HepG2 (cell line): ENCODE data around the gene VSIG10L2. TPM values are rescaled to one million over a fixed set of nuclear protein-coding genes. Genes with fewer than 3 reads are reported as not detected.

ENCODE experiments used
- AHR ChIP-seq: IDR thresholded peaks from 2 replicates; pipeline ENCODE4 v1.6.1; 2018; ENCODE audit warnings: missing genetic modification reagents, missing compliant biosample characterization
- BHLHE40 ChIP-seq: IDR thresholded peaks from 2 replicates; pipeline ENCODE4 v1.6.1; 2011; ENCODE audit warnings: low read length, improper control_type of control experiment
- NFIC ChIP-seq: IDR thresholded peaks from 2 replicates; pipeline ENCODE4 v1.6.1; 2012; ENCODE audit warnings: mild to moderate bottlenecking, low read length, inconsistent platforms
- NFYB ChIP-seq: sonication (generic); formaldehyde crosslinking; IDR thresholded peaks from 2 replicates; pipeline ENCODE4 v1.4.0; 2020; ENCODE audit warnings: missing genetic modification reagents
- TBP ChIP-seq: sonication (generic); formaldehyde crosslinking; IDR thresholded peaks from 2 replicates; pipeline ENCODE4 v1.5.0; 2020; ENCODE audit warnings: missing genetic modification reagents
- ZFP36 ChIP-seq: fragments of 150-350 bp; IDR thresholded peaks from 2 replicates; pipeline ENCODE4 v1.6.1; 2018; ENCODE audit warnings: borderline replicate concordance, low read length, low read depth; ENCODE audit not compliant: partially characterized antibody
- ZMYM4 ChIP-seq: sonication (generic); formaldehyde crosslinking; IDR thresholded peaks from 2 replicates; pipeline ENCODE4 v1.8.1; 2023; ENCODE audit warnings: mild to moderate bottlenecking, missing genetic modification reagents
- ZNF121 ChIP-seq: sonication (generic); formaldehyde crosslinking; IDR thresholded peaks from 2 replicates; pipeline ENCODE4 v1.5.0; 2020; ENCODE audit warnings: mild to moderate bottlenecking, missing genetic modification reagents
- ZNF253 ChIP-seq: sonication (generic); formaldehyde crosslinking; IDR thresholded peaks from 2 replicates; pipeline ENCODE4 v1.8.0; 2022; ENCODE audit warnings: mild to moderate bottlenecking, missing genetic modification reagents, borderline replicate concordance
- ZNF670 ChIP-seq: sonication (generic); formaldehyde crosslinking; IDR thresholded peaks from 2 replicates; pipeline ENCODE4 v1.8.0; 2022; ENCODE audit warnings: mild to moderate bottlenecking, missing genetic modification reagents, borderline replicate concordance
- ZZZ3 ChIP-seq: sonication (generic); formaldehyde crosslinking; IDR thresholded peaks from 2 replicates; pipeline ENCODE4 v1.4.0; 2020; ENCODE audit warnings: missing genetic modification reagents, mild to moderate bottlenecking, borderline replicate concordance
- polyA plus RNA-seq, 8 experiments: library from polyadenylated mRNA; depleted of rRNA in 3 of 8; stranded (reverse) in 7 of 8; unstranded in 1 of 8; fragments of >200 nt; fragmentation: Illumina TruSeq in 4 of 8; extraction: Trizol in 4 of 8; gene quantifications; 2 replicates each; pipeline versions ENCODE4 v1.2.1 to v1.2.3, GENCODE V29; 2011 to 2016; ENCODE audit warnings: low read depth in 4 of 8, missing spikeins in 1 of 8, mixed read lengths in 1 of 8; ENCODE audit not compliant: insufficient read depth in 1 of 8
- total RNA-seq, 5 experiments: library from RNA; depleted of rRNA; stranded (reverse); fragments of >200 nt; fragmentation: Illumina TruSeq; extraction: Trizol; gene quantifications; 2 replicates each; pipeline ENCODE4 v1.2.3, GENCODE V29; 2016; ENCODE audit warnings: low read depth in 1 of 5
- TF ChIP-seq, protein P1 (sequence below): sonication (generic); formaldehyde crosslinking; IDR thresholded peaks from 2 replicates; pipeline ENCODE4 v1.4.0; 2020; ENCODE audit warnings: low read depth, missing genetic modification reagents
- TF ChIP-seq, protein P2 (sequence below), 2 experiments: sonication (generic) in 1 of 2; formaldehyde crosslinking in 1 of 2; IDR thresholded peaks; 2 replicates each; pipeline versions ENCODE4 v1.6.1 to v1.9.0; 2014 to 2022; ENCODE audit warnings: antibody characterized with exemption in 1 of 2, borderline replicate concordance in 1 of 2, inconsistent platforms in 1 of 2, low read depth in 1 of 2, missing genetic modification reagents in 1 of 2
- TF ChIP-seq, protein P3 (sequence below): IDR thresholded peaks from 2 replicates; pipeline ENCODE4 v1.6.1; 2018; ENCODE audit warnings: missing genetic modification reagents
- TF ChIP-seq, protein P4 (sequence below): sonication (generic); formaldehyde crosslinking; IDR thresholded peaks from 2 replicates; pipeline ENCODE4 v1.4.0; 2020; ENCODE audit warnings: mild to moderate bottlenecking, low read depth, missing genetic modification reagents

VSIG10L2 gene
- total and polyA plus RNA-seq, 2 of the 13 experiments (the other 11 are each of a cell fraction or from before 2014, with no cell fraction given), result 0.21 TPM; not detected in 1

DNA sequence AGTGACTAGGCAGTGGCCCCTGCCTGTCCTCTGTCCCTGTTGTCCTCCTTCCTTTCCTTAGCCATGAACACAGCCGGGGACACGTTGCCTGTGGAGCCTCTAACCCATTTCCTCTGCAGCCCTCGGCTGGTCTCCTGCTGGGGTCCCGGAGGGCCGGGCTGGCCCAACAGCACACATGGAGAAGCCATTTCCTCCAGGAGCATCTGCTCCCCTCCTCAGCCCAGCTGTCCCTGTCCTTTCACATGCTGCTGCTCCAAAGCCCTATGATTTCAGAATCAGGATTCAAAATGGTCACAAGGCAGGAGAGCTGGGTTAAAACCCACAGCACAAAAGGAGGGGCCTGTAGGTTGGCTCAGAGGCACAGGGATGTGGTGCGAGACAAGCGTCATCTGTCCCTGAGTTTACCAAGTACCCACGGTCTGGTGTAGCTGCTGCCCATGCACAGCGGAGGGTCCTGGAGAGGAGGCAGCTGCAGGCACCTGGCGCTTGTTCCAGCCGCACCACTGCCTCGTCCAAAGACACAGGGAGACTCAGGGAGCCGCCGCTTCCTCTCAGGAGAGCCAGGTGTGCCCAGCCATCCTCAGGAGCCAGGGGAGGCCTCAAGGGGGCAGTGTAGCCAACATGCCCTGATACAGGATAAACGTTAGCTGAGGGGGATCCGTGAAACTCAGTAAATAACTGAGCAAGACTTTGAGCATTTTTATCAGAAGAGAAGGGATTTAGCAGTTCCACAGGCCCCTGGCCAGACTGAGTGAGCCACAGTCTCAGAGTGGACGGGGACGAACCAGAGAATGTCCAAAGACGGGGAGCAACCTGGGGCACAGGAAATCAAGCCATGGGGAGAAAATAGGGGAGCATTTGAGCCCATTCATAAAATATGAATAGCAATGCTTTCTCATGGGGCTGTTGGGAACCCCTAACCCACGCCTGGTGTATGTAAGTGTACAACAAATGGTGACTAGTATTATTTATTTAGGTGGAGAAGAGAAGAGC lies 3.9 kb upstream of the VSIG10L2 start (continued):
- TF ChIP-seq, protein P1, sequence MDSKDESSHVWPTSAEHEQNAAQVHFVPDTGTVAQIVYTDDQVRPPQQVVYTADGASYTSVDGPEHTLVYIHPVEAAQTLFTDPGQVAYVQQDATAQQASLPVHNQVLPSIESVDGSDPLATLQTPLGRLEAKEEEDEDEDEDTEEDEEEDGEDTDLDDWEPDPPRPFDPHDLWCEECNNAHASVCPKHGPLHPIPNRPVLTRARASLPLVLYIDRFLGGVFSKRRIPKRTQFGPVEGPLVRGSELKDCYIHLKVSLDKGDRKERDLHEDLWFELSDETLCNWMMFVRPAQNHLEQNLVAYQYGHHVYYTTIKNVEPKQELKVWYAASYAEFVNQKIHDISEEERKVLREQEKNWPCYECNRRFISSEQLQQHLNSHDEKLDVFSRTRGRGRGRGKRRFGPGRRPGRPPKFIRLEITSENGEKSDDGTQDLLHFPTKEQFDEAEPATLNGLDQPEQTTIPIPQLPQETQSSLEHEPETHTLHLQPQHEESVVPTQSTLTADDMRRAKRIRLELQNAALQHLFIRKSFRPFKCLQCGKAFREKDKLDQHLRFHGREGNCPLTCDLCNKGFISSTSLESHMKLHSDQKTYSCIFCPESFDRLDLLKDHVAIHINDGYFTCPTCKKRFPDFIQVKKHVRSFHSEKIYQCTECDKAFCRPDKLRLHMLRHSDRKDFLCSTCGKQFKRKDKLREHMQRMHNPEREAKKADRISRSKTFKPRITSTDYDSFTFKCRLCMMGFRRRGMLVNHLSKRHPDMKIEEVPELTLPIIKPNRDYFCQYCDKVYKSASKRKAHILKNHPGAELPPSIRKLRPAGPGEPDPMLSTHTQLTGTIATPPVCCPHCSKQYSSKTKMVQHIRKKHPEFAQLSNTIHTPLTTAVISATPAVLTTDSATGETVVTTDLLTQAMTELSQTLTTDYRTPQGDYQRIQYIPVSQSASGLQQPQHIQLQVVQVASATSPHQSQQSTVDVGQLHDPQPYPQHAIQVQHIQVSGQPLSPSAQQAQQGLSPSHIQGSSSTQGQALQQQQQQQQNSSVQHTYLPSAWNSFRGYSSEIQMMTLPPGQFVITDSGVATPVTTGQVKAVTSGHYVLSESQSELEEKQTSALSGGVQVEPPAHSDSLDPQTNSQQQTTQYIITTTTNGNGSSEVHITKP (CRISPR knock-in tag), result 0 out of 2 replicates have a peak, but pooled peaks have one; percentile 17
- no peak for TF ChIP-seq ZNF121 (CRISPR knock-in tag)
- no peak for TF ChIP-seq AHR (CRISPR knock-in tag)
- no peak for TF ChIP-seq ZNF670
- no peak for TF ChIP-seq ZZZ3
- TF ChIP-seq NFYB (CRISPR knock-in tag), result no peak
- no peak for TF ChIP-seq ZMYM4 (CRISPR knock-in tag)
- TF ChIP-seq, protein P2, sequence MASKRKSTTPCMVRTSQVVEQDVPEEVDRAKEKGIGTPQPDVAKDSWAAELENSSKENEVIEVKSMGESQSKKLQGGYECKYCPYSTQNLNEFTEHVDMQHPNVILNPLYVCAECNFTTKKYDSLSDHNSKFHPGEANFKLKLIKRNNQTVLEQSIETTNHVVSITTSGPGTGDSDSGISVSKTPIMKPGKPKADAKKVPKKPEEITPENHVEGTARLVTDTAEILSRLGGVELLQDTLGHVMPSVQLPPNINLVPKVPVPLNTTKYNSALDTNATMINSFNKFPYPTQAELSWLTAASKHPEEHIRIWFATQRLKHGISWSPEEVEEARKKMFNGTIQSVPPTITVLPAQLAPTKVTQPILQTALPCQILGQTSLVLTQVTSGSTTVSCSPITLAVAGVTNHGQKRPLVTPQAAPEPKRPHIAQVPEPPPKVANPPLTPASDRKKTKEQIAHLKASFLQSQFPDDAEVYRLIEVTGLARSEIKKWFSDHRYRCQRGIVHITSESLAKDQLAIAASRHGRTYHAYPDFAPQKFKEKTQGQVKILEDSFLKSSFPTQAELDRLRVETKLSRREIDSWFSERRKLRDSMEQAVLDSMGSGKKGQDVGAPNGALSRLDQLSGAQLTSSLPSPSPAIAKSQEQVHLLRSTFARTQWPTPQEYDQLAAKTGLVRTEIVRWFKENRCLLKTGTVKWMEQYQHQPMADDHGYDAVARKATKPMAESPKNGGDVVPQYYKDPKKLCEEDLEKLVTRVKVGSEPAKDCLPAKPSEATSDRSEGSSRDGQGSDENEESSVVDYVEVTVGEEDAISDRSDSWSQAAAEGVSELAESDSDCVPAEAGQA (IDR thresholded peaks at IDR 0.05; ENCODE audit: low read depth), result no peak
- TF ChIP-seq, protein P2 (CRISPR knock-in tag; IDR thresholded peaks at IDR 0.05; ENCODE audit: borderline replicate concordance), result no peak
- TF ChIP-seq, protein P3, sequence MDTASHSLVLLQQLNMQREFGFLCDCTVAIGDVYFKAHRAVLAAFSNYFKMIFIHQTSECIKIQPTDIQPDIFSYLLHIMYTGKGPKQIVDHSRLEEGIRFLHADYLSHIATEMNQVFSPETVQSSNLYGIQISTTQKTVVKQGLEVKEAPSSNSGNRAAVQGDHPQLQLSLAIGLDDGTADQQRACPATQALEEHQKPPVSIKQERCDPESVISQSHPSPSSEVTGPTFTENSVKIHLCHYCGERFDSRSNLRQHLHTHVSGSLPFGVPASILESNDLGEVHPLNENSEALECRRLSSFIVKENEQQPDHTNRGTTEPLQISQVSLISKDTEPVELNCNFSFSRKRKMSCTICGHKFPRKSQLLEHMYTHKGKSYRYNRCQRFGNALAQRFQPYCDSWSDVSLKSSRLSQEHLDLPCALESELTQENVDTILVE (CRISPR knock-in tag), result no peak
- TF ChIP-seq NFIC, result no peak
- TF ChIP-seq TBP, result no peak
- no peak for TF ChIP-seq ZNF253 (CRISPR knock-in tag)
- TF ChIP-seq, protein P4, sequence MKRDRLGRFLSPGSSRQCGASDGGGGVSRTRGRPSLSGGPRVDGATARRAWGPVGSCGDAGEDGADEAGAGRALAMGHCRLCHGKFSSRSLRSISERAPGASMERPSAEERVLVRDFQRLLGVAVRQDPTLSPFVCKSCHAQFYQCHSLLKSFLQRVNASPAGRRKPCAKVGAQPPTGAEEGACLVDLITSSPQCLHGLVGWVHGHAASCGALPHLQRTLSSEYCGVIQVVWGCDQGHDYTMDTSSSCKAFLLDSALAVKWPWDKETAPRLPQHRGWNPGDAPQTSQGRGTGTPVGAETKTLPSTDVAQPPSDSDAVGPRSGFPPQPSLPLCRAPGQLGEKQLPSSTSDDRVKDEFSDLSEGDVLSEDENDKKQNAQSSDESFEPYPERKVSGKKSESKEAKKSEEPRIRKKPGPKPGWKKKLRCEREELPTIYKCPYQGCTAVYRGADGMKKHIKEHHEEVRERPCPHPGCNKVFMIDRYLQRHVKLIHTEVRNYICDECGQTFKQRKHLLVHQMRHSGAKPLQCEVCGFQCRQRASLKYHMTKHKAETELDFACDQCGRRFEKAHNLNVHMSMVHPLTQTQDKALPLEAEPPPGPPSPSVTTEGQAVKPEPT (CRISPR knock-in tag), result no peak
- no peak for TF ChIP-seq ZFP36
- peak; percentile 13; the same call in 1 of the 2 replicates for TF ChIP-seq BHLHE40
